Measurements from ENCODE around the gene SPAG9.

The SPAG9 gene

DNA sequence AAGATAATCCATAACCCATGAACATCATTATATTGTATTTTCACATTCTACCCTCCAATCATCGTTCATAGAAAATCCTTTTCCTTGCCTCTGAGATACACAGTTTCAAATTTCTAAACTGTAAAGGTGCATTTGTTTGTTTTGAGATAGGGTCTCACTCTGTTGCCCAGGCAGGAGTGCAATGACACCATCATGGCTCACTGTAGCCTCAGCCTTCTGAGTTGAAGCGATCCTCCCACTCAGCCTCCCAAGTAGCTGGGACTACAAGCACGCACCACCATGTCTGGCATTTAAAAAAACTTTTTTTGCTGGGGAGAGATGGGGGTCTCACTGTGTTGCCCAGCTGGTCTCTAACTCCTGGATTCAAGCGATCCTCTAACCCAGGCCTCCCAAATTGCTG, 196.4 kb downstream of the SPAG9 start:
- no peak overlapping the region for H3K9ac ChIP-seq (ENCODE audit: low read depth, low read length)
- H3K27me3 ChIP-seq (ENCODE audit: control insufficient read depth, insufficient read depth, low read length): no peaks in the 10 kb centered on the region
- H3K4me3 ChIP-seq (ENCODE audit: low read length): no peak overlapping the region
- no peak overlapping the region for H3K4me2 ChIP-seq (ENCODE audit: low read length)
- H3K36me3 ChIP-seq (ENCODE audit: insufficient read depth, low read length): no peaks in the 10 kb centered on the region
- no peaks in the 10 kb centered on the region for H3K9me3 ChIP-seq (replicated peaks; ENCODE audit: low read length)
- H3K4me1 ChIP-seq (ENCODE audit: control insufficient read depth, insufficient read depth, low read length): peaks cover 16% of the 10 kb centered on the region

GRCh38 chr17:50923611-50924010, 197.1 kb downstream of the SPAG9 start:
- H3K4me1 ChIP-seq (ENCODE audit: control insufficient read depth, insufficient read depth, low read length): peaks cover 21% of the 10 kb centered on the region
- no peak overlapping the region for H3K4me3 ChIP-seq (ENCODE audit: low read length)
- H3K9me3 ChIP-seq (replicated peaks; ENCODE audit: low read length): no peaks in the 10 kb centered on the region
- no peaks in the 10 kb centered on the region for H3K27me3 ChIP-seq (ENCODE audit: control insufficient read depth, insufficient read depth, low read length)
- no peak overlapping the region for H3K4me2 ChIP-seq (ENCODE audit: low read length)
- no peak overlapping the region for H3K9ac ChIP-seq (ENCODE audit: low read depth, low read length)
- H3K36me3 ChIP-seq (ENCODE audit: insufficient read depth, low read length): no peaks in the 10 kb centered on the region

DNA sequence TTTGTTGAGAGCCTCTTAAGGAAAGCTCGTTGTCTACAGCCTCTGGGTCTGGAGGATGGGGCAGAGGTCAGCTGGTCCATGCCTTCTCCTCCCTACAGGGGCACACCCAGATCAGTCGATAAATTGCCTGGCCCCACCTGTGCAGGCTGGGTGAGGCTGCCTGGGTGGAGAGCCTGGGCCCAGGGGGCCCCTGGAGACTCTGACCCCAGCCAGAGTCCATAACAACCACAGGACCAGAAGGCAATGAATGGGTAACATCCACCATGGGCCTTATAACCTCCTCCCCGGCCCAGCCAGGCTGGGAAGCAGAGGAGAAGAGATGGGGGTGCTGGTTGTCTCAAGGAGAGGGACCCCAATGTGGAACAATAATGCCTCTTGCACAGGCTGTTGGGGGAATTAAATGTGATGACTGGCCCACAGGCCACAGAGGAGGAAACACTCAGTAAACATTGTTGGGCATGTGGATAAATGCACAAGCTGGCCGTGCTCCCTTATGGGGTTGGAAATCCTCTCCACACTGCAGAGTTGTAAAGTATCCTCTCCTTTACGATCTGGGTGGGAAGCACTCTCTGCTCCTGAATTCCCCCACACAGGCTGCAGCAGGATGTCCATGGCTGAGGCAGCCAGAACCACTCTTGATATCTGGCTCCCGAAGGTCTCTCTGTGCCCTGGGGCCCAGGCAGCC, 197.8 kb downstream of the SPAG9 start:
- Histone ChIP-seq H3K4me2 (ENCODE audit: low read length) (no peak overlapping the region), H3K36me3 (ENCODE audit: insufficient read depth, low read length) (no peaks in the 10 kb centered on the region), H3K4me3 (ENCODE audit: low read length) (no peak overlapping the region), H3K9ac (ENCODE audit: low read depth, low read length) (no peak overlapping the region), H3K9me3 (replicated peaks; ENCODE audit: low read length) (no peaks in the 10 kb centered on the region), H3K27me3 (ENCODE audit: control insufficient read depth, insufficient read depth, low read length) (no peaks in the 10 kb centered on the region), H3K4me1 (ENCODE audit: control insufficient read depth, insufficient read depth, low read length) (peaks cover 21% of the 10 kb centered on the region)

DNA sequence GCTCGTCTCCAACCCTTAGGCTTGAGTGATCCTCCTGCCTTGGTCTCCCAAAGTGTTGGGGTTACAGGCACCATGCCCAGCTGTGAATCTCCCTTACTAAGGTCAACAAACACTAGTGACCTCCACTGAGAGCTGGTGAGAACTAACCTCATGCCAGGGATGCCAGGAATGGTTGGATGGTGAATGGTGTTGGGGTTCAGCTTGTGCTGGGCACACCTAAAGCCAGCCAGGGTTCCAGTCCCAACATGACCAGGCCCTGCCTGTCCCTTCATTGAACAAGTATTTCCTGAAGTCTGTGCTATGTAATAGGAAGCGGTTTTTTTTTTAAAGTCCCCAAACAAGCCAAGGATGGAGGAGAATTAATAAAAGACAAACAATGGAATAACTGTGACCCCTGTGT, 198.6 kb downstream of the SPAG9 start:
- H3K9ac ChIP-seq (ENCODE audit: low read depth, low read length): no peak overlapping the region
- H3K4me1 ChIP-seq (ENCODE audit: control insufficient read depth, insufficient read depth, low read length): peaks cover 21% of the 10 kb centered on the region
- H3K4me2 ChIP-seq (ENCODE audit: low read length): no peak overlapping the region

DNA sequence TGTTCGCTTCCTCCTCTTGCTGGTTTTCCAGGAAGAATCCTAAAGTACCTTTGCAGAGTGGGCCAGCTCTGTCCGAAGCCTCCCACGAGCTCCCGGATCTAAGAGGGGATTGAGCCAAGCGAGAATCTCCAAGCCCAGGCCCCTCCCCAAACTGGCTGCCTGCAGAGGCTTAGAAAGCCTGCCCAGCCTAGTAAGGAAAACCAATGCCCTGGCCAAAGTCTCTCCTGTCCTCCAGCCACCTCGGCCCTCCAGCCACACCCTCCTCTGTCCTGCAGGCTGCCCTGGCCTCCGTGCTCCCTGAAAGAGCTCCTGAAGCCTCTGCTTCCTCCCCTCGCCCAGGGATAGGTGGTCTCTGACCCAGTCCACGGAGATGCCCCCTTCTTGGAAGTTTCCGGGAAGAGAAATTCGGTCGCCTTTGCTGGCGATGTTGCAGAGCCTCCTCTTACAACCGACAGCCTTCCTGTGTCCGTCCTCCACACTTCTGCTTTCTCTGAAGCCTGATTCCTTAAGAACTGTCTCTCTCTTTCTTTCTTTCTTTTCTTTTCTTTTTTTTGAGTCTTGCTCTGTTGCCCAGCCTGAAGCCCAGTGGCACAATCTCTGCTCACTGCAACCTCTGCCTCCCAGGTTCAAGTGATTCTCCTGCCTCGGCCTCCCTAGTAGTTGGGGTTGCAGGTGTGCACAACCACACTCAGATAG, 199.6 kb downstream of the SPAG9 start:
- Histone ChIP-seq H3K4me2 (ENCODE audit: low read length) (no peak overlapping the region), H3K9ac (ENCODE audit: low read depth, low read length) (no peak overlapping the region), H3K36me3 (ENCODE audit: insufficient read depth, low read length) (no peaks in the 10 kb centered on the region), H3K27me3 (ENCODE audit: control insufficient read depth, insufficient read depth, low read length) (no peaks in the 10 kb centered on the region), H3K4me3 (ENCODE audit: low read length) (no peak overlapping the region), H3K4me1 (ENCODE audit: control insufficient read depth, insufficient read depth, low read length) (peaks cover 29% of the 10 kb centered on the region), H3K9me3 (replicated peaks; ENCODE audit: low read length) (no peaks in the 10 kb centered on the region)

More for the DNA sequence above, 198.6 kb downstream of the SPAG9 start:
- Histone ChIP-seq H3K36me3 (ENCODE audit: insufficient read depth, low read length) (no peaks in the 10 kb centered on the region), H3K27me3 (ENCODE audit: control insufficient read depth, insufficient read depth, low read length) (no peaks in the 10 kb centered on the region), H3K4me3 (ENCODE audit: low read length) (no peak overlapping the region), H3K9me3 (replicated peaks; ENCODE audit: low read length) (no peaks in the 10 kb centered on the region)

- peak overlapping the region; percentile 19 for H3K9ac ChIP-seq (ENCODE audit: low read depth, low read length)
- H3K4me2 ChIP-seq (ENCODE audit: low read length): no peak overlapping the region
- no peaks in the 10 kb centered on the region for H3K36me3 ChIP-seq (ENCODE audit: insufficient read depth, low read length)
- no peak overlapping the region for H3K4me3 ChIP-seq (ENCODE audit: low read length)
- H3K4me1 ChIP-seq (ENCODE audit: control insufficient read depth, insufficient read depth, low read length): peaks cover 29% of the 10 kb centered on the region
- H3K27me3 ChIP-seq (ENCODE audit: control insufficient read depth, insufficient read depth, low read length): no peaks in the 10 kb centered on the region
- no peaks in the 10 kb centered on the region for H3K9me3 ChIP-seq (replicated peaks; ENCODE audit: low read length)
Observed at GRCh38 chr17:50920041-50920410, 200.6 kb downstream of the SPAG9 start.

GRCh38 chr17:50919321-50920040, 201.2 kb downstream of the SPAG9 start:
- Histone ChIP-seq H3K36me3 (ENCODE audit: insufficient read depth, low read length) (no peaks in the 10 kb centered on the region), H3K4me2 (ENCODE audit: low read length) (peak overlapping the region; percentile 1), H3K4me3 (ENCODE audit: low read length) (no peak overlapping the region), H3K4me1 (ENCODE audit: control insufficient read depth, insufficient read depth, low read length) (peaks cover 29% of the 10 kb centered on the region), H3K9me3 (replicated peaks; ENCODE audit: low read length) (no peaks in the 10 kb centered on the region), H3K9ac (ENCODE audit: low read depth, low read length) (peak overlapping the region; percentile 29), H3K27me3 (ENCODE audit: control insufficient read depth, insufficient read depth, low read length) (no peaks in the 10 kb centered on the region)

GRCh38 chr17:50918933-50919296, 201.8 kb downstream of the SPAG9 start:
- Histone ChIP-seq H3K36me3 (ENCODE audit: insufficient read depth, low read length) (no peaks in the 10 kb centered on the region), H3K4me3 (ENCODE audit: low read length) (no peak overlapping the region), H3K9me3 (replicated peaks; ENCODE audit: low read length) (no peaks in the 10 kb centered on the region), H3K9ac (ENCODE audit: low read depth, low read length) (peak overlapping the region; percentile 29), H3K4me1 (ENCODE audit: control insufficient read depth, insufficient read depth, low read length) (peaks cover 29% of the 10 kb centered on the region), H3K27me3 (ENCODE audit: control insufficient read depth, insufficient read depth, low read length) (no peaks in the 10 kb centered on the region), H3K4me2 (ENCODE audit: low read length) (no peak overlapping the region)

DNA sequence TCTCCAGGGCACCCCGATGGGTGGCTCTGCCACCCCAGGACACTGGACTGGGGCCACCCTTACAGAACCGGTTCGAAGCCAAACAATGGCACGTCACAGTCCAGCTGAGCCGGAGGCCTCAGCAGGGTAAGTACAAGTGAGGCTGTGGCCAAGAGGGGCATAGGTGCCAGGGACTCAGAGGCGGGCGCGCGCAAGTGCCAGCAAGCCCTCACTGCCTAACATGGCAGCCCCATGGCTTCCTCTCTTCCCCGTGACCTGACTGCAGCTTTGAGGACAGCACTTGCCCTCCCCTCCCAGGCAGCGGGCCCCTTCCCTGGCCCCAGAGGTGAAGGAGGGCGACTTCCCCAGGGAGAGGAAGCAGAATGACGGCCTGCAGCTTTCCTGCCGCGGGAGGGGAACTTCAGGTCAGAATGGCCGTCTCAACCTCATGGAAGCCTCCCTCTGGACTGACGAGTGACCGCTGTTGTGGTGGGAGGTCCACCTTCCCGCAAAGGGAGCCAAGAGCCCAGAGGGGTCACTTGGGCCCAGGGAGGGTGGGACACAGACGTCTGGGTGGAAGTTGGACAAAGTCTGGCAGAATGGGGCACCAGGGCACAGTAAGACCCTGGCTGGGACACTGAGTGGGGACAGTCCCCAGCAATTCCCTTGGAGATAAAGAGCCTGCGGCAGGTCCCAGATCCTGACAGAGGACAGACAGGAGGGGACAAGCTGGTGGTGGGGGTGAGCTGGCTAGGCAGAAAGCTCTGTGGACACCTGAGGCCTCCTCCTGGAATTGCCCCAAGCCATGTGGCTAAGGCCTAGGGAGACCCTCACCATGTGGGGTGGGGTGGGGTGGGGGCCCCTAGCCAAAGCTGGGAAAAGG, 202.4 kb downstream of the SPAG9 start:
- Histone ChIP-seq H3K36me3 (ENCODE audit: insufficient read depth, low read length) (no peaks in the 10 kb centered on the region), H3K27me3 (ENCODE audit: control insufficient read depth, insufficient read depth, low read length) (no peaks in the 10 kb centered on the region), H3K4me2 (ENCODE audit: low read length) (no peak overlapping the region), H3K4me3 (ENCODE audit: low read length) (no peak overlapping the region), H3K9ac (ENCODE audit: low read depth, low read length) (no peak overlapping the region), H3K4me1 (ENCODE audit: control insufficient read depth, insufficient read depth, low read length) (peaks cover 29% of the 10 kb centered on the region), H3K9me3 (replicated peaks; ENCODE audit: low read length) (no peaks in the 10 kb centered on the region)

- no peak overlapping the region for H3K4me2 ChIP-seq (ENCODE audit: low read length)
- no peaks in the 10 kb centered on the region for H3K36me3 ChIP-seq (ENCODE audit: insufficient read depth, low read length)
- peaks cover 25% of the 10 kb centered on the region for H3K4me1 ChIP-seq (ENCODE audit: control insufficient read depth, insufficient read depth, low read length)
- H3K27me3 ChIP-seq (ENCODE audit: control insufficient read depth, insufficient read depth, low read length): no peaks in the 10 kb centered on the region
- H3K9me3 ChIP-seq (replicated peaks; ENCODE audit: low read length): no peaks in the 10 kb centered on the region
- no peak overlapping the region for H3K9ac ChIP-seq (ENCODE audit: low read depth, low read length)
- H3K4me3 ChIP-seq (ENCODE audit: low read length): no peak overlapping the region
Observed at GRCh38 chr17:50917418-50917743, 203.3 kb downstream of the SPAG9 start.

DNA sequence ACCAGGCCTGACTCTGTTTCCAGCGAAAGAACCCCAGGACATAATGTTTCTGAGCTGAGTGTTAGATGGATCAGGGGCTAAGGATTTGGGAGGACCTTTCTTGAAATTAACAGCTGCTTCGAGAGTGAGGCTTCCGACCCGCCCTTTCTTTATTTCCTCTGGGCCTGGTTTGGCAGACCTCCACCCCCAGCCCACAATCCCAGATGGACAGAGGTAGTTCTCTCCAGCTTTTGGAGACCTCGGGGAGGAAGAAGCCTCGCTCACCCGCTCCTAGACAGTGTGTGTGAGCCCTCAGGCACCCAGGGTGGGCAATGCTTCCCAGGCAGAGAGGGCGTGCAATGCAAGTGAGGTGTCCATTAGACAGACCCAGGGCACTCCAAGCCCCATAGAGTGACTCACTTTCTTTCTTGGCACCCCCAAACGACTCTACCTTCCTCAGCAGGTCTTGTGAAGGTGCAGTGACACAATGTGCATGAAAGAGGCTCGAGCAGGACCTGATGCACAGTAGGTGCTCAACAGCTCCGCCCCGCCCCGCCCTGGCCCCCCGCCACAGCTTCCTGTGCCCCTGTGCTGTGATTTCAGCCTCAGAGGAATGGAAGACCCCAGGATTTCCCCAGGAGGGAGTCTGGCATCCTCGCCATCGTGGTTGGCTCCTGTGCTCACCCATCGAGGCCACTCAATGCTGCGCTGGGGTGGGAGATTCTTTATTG, 203.8 kb downstream of the SPAG9 start:
- Histone ChIP-seq H3K4me1 (ENCODE audit: control insufficient read depth, insufficient read depth, low read length) (peaks cover 20% of the 10 kb centered on the region), H3K4me3 (ENCODE audit: low read length) (no peak overlapping the region)

More for the DNA sequence above, 203.8 kb downstream of the SPAG9 start:
- no peaks in the 10 kb centered on the region for H3K9me3 ChIP-seq (replicated peaks; ENCODE audit: low read length)
- H3K9ac ChIP-seq (ENCODE audit: low read depth, low read length): no peak overlapping the region
- no peaks in the 10 kb centered on the region for H3K36me3 ChIP-seq (ENCODE audit: insufficient read depth, low read length)
- H3K4me2 ChIP-seq (ENCODE audit: low read length): no peak overlapping the region
- no peaks in the 10 kb centered on the region for H3K27me3 ChIP-seq (ENCODE audit: control insufficient read depth, insufficient read depth, low read length)
